HepG2 (cell line): Measurements from ENCODE around the gene KRTAP10-5.

Experiments used
- CREB1 ChIP-seq, 2 experiments: fragments of 450-650 bp in 1 of 2; IDR thresholded peaks; 2 replicates each; pipeline ENCODE4 v1.6.1; 2016 to 2017; ENCODE audit warnings: control low read depth in 1 of 2, mild to moderate bottlenecking in 1 of 2, missing compliant biosample characterization in 1 of 2, missing genetic modification characterization in 1 of 2
- CTCF ChIP-seq: sonication (generic); formaldehyde crosslinking; IDR thresholded peaks from 2 replicates; pipeline ENCODE4 v1.5.0; 2020; ENCODE audit warnings: mild to moderate bottlenecking, missing genetic modification reagents, moderate library complexity
- MEF2D ChIP-seq: sonication (generic); formaldehyde crosslinking; IDR thresholded peaks from 2 replicates; pipeline ENCODE4 v1.5.1; 2020; ENCODE audit warnings: mild to moderate bottlenecking, missing genetic modification reagents
- POLR2AphosphoS5 ChIP-seq: IDR thresholded peaks from 2 replicates; pipeline ENCODE4 v1.6.1; 2012; ENCODE audit warnings: low read depth, low read length
- SOX6 ChIP-seq, 2 experiments: fragments of 450-650 bp in 1 of 2; sonication (generic) in 1 of 2; formaldehyde crosslinking in 1 of 2; IDR thresholded peaks; 2 replicates each; pipeline versions ENCODE4 v1.4.0 to v1.6.1; 2017 to 2020; ENCODE audit warnings: antibody characterized with exemption in 1 of 2, mild to moderate bottlenecking in 1 of 2, missing genetic modification reagents in 1 of 2
- ZNF616 ChIP-seq: sonication (generic); formaldehyde crosslinking; IDR thresholded peaks from 2 replicates; pipeline ENCODE4 v1.5.0; 2020; ENCODE audit warnings: low read depth, mild to moderate bottlenecking, missing genetic modification reagents

GRCh38 chr21:44532712-44533111 is 47.7 kb downstream of the KRTAP10-5 start:
- no peak for TF ChIP-seq MEF2D (CRISPR knock-in tag)
- no peak for TF ChIP-seq POLR2AphosphoS5
- TF ChIP-seq CREB1 (IDR thresholded peaks at IDR 0.05): no peak
- TF ChIP-seq CREB1 (CRISPR knock-in tag; IDR thresholded peaks at IDR 0.05): no peak
- TF ChIP-seq ZNF616 (CRISPR knock-in tag): no peak
- no peak for TF ChIP-seq CTCF (CRISPR knock-in tag)
- TF ChIP-seq SOX6 (IDR thresholded peaks at IDR 0.05): no peak
- no peak for TF ChIP-seq SOX6 (CRISPR knock-in tag; IDR thresholded peaks at IDR 0.05)
